AG09309 (cell line): ENCODE measurements around the gene SLC35A1.
"Not testable (repeated sequence)": the region's sequence is repeated elsewhere in the genome, so short reads cannot be mapped to it uniquely, and the experiment has no call there.

Experiments
- DNase-seq: peaks from one replicate; pipeline ENCODE4 v3.0.0-alpha.2; 2010; ENCODE audit warnings: low read depth
- H3K4me3 ChIP-seq: 2 replicates; pipeline ENCODE4 v1.5.1; 2011; ENCODE audit warnings: mild to moderate bottlenecking, low read depth, low read length, moderate library complexity; ENCODE audit not compliant: control insufficient read depth
- CTCF ChIP-seq: IDR thresholded peaks from 2 replicates; pipeline ENCODE4 v1.5.1; 2011; ENCODE audit warnings: mild to moderate bottlenecking, low read depth, low read length, inconsistent platforms; ENCODE audit not compliant: insufficient read depth, control insufficient read depth; ENCODE audit errors: missing control alignments

Gene SLC35A1

GRCh38 chr6:87487555-87487954, 14.8 kb downstream of the SLC35A1 start:
- no peak for DNase-seq
- H3K4me3 ChIP-seq: no peak overlapping the region
- TF ChIP-seq CTCF: no peak

- DNase-seq, H3K4me3 ChIP-seq: not testable (repeated sequence)
Measured at GRCh38 chr6:87489326-87489725, 16.6 kb downstream of the SLC35A1 start.

- no peak for DNase-seq
- TF ChIP-seq CTCF: no peak
- H3K4me3 ChIP-seq: no peak overlapping the region
Measured at GRCh38 chr6:87494761-87495422, 22.1 kb downstream of the SLC35A1 start.

GRCh38 chr6:87498048-87498447, 25.3 kb downstream of the SLC35A1 start:
- no peak overlapping the region for H3K4me3 ChIP-seq
- TF ChIP-seq CTCF: no peak
- DNase-seq: no peak

- DNase-seq: no peak
- no peak overlapping the region for H3K4me3 ChIP-seq
- no peak for TF ChIP-seq CTCF
Measured at GRCh38 chr6:87501809-87502572, 29.2 kb downstream of the SLC35A1 start.

GRCh38 chr6:87504441-87504840, 31.7 kb downstream of the SLC35A1 start:
- no peak overlapping the region for H3K4me3 ChIP-seq
- no peak for TF ChIP-seq CTCF
- DNase-seq: no peak

GRCh38 chr6:87514831-87515230, 42.1 kb downstream of the SLC35A1 start:
- TF ChIP-seq CTCF: no peak
- no peak for DNase-seq
- no peak overlapping the region for H3K4me3 ChIP-seq
